Measurements from ENCODE around the gene FRMD4A.

GRCh38 chr10:14240253-14241189 lies 90.2 kb downstream of the FRMD4A start:
- TF ChIP-seq, protein P1, sequence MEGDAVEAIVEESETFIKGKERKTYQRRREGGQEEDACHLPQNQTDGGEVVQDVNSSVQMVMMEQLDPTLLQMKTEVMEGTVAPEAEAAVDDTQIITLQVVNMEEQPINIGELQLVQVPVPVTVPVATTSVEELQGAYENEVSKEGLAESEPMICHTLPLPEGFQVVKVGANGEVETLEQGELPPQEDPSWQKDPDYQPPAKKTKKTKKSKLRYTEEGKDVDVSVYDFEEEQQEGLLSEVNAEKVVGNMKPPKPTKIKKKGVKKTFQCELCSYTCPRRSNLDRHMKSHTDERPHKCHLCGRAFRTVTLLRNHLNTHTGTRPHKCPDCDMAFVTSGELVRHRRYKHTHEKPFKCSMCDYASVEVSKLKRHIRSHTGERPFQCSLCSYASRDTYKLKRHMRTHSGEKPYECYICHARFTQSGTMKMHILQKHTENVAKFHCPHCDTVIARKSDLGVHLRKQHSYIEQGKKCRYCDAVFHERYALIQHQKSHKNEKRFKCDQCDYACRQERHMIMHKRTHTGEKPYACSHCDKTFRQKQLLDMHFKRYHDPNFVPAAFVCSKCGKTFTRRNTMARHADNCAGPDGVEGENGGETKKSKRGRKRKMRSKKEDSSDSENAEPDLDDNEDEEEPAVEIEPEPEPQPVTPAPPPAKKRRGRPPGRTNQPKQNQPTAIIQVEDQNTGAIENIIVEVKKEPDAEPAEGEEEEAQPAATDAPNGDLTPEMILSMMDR (IDR thresholded peaks at IDR 0.05): no peak
- TF ChIP-seq POLR2A (IDR thresholded peaks at IDR 0.05): no peak

All from uterus (tissue), 2 donors.